GM18517 (cell line): ENCODE data around the gene DIS3L.
"Not testable (repeated sequence)": the region's sequence is repeated elsewhere in the genome, so short reads cannot be mapped to it uniquely, and the experiment has no call there.

Experiments used
- ATAC-seq: cut with Tn5 transposase; IDR thresholded peaks from one replicate; pipeline ENCODE4 v1.9.1; 2021; ENCODE audit warnings: mild to moderate bottlenecking, moderate library complexity; ENCODE audit not compliant: unreplicated experiment

Gene DIS3L

GRCh38 chr15:66293419-66294156 lies at the start of gene DIS3L:
DIS3L (plus strand) TSS chr15:66293568; CDS start chr15:66293597, 29 bp downstream.
- peak; percentile 67 for ATAC-seq

DNA sequence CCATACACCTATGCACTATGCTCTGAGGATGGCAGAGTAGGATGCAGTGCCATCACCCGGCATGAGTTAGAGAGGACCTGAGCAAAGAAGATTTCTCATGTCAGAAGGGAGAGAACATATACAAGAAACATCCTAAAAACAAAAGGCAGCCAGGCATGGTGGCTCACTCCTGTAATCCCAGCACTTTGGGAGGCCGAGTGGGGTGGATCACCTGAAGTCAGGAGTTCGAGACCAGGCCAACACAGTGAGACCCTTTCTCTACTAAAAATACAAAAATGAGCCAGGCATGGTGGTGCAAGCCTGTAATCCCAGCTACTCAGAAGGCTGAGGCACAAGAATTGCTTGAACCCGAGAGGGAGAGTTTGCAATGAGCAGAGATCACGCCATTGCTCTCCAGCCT lies 47.5 kb upstream of the DIS3L start:
- ATAC-seq: not testable (repeated sequence)

DNA sequence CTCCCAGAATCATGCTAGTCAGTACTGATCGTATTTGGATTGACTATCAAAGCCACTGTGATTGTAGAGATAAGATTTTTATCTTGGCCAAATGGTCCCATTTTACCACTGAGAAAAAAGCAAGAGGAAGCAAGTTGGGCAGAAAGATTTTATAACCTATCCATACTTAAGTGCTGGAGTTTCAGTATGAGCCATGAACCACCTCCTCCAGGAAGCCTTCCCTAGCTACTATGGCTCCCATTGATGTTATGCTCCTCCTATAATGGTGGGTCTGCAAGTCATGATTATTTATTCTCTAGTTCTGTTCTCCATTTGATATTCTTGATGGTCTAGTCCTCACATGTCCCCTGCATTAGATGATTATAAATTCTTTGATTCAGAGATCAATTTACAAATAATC lies 46.4 kb upstream of the DIS3L start:
- ATAC-seq: no peak

DNA sequence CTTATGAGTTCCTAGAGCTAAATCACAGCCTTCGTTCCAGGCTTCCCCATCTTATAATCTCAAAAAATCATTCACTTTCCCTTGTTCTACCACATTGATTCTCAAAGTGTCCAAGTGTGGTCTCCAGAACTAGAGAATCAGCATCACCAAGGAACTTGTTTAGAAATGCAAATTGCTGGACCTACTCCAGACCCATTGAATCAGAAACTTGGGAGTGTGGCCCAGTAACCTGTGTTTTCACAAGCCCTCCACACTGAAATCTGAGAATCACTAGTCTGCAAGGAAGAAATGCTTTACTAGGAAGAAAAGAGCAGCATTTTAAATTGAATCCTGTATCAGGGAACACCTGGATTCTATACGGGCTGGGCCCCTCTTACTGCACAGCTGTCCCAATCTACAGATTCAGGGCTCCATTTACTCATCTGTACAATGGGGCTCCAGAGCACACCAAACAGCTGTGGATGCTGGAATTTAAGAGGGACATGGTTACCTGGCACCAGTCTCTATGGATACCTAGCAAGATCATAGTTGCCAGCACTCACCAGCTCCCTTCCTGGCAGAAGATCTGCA lies 43.7 kb upstream of the DIS3L start:
- no peak for ATAC-seq

DNA sequence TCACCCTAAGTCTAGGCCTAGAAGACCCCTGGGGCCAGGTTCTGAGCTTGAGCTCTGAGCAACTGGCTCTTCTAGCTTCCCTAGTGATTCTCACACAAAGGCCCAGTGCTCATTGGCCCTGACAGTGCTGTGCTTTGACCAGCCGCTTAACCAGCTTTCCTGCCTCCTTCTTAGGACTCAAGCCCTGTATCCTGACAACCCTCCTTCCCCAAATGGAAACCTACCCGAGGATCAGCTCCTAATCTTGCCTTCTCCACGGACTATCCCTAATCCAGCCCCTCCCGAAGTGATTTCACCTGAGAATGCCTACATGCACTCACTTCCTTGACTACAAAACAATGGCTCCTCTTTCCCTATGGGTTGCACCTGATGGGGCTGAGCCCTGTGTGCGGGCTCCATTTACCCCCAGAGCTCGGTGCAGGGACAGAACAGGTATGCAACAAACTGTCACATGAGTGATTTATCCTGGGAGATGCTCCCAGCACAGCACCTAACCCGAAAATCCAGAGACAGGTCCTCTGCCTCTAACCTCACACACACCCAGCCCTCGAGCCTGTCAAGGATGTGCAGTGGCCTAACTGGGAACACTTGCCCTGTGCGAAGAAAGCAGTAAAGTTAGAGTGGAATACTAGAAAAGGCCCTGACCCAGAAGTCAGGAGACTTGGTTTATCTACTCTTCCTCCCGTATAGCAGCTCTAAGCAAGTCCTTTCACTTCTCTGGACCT lies 42.1 kb upstream of the DIS3L start:
- ATAC-seq: no peak

- no peak for ATAC-seq
These were observed 41.3 kb upstream of the DIS3L start for GRCh38 chr15:66251790-66252684.

DNA sequence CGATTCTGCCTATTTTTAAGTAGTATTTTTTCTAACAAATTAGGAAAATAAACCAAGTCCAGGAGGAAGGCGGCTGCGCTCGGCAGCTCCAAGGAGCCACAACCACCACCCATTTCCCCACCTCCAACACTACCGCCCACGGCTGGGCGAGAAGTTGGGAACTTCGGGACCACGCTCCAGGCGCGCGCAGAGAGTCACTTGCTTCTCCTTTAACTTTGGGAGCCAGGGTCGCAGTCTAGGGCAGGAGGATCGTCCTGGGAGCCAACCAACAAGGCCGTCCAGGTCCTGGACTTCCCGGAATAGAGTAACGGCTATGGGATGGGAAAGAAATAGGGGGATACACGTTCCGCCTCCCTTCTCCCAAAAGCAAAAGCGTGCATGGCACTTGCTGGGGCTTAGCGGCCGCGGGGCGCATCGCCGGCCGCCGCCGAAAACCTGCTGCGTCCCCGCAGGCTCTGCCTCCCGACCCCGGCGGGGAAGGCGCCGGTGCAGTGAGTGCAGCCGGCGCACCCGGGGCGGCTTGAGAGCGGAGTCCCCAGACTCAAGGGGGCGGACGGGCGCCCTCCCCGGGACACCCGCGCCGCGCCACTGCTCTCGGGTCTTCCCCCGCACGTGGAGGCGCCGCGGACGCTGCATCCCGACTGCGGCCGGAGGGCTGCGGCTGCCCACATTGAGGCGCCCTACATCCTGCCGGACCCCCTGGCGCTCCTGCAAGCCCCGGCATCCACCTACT lies 40.5 kb upstream of the DIS3L start:
- ATAC-seq: no peak

DNA sequence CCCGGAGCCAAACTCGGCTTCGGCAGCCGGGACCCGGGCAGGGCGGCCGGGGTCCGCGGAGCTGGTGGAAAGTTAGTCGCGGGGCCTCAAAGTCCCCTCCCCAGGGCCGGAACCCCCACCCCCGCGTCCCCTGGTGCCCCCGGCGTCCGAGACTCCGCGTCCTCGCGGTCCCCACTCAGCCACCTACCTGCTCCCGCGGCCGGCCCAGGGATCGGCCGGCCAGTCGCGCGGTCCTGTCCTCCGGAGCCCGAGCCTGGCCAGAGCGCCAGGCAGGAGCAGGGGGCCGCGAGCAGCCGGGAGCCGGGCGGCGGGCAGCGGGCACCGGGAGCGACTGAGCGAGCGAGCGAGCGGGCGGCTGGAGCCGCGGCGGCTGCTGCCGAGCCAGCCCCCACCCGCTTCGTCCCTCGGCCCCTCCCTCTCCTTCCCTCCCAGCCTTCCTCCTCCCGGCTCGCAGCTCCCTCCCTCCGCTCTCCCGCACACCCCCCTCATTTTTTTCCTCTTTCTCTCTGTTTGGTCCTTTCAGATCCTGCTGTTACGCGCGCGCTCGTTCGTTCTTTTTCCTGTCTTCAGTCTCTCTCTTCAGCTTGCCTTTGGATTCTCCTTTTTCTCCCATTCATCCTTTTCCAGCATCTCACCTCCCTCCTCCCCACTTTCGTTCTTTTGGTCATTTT lies 39.8 kb upstream of the DIS3L start, which contains the start of gene MEGF11:
MEGF11 (minus strand) TSS at position 333 of the 671 bp plus-strand sequence. CDS start 125,347 bp downstream, outside the sequence.
- ATAC-seq: no peak

DNA sequence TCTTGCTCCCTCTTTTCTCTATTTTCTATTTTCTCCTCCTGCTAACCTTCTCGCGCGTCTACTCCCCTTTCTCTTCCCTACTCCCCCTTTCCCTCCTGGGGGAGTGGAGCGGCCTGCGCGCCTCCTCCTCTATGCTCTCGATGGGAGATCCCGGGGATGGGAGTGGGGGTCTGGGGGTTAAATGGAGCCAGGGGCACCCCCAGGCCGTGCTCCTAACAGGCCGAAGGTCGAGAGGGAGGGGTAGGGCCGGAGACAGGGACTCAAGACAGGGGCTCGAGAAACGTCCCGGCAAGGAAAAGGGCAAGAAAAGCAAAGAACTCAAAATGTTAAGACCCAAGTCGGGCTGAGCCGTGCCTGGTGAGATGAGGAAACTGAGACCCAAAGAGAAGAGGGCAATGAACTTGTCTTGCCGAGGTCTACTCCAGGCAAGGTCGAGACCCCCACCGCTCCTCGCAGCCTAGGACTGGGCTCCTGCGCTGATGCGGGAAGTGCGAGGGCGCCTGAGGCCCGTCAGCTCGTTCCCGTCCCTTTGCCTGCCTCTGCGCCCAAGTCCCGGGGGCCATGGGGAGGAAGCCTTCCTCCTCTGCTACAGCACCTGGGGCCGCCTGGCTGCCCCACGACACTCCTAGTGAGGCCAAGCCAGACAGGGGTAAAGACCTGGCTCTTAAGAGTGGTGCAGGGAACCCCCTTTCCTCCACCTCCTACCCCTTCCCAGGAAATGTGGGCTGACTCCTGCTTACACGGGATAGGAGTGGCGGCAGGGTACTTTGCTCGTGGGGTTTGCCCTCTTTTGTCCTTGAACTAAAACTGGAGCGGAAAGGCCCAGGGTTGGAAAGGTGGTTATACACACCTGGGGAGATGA lies 39.0 kb upstream of the DIS3L start:
- ATAC-seq: no peak

DNA sequence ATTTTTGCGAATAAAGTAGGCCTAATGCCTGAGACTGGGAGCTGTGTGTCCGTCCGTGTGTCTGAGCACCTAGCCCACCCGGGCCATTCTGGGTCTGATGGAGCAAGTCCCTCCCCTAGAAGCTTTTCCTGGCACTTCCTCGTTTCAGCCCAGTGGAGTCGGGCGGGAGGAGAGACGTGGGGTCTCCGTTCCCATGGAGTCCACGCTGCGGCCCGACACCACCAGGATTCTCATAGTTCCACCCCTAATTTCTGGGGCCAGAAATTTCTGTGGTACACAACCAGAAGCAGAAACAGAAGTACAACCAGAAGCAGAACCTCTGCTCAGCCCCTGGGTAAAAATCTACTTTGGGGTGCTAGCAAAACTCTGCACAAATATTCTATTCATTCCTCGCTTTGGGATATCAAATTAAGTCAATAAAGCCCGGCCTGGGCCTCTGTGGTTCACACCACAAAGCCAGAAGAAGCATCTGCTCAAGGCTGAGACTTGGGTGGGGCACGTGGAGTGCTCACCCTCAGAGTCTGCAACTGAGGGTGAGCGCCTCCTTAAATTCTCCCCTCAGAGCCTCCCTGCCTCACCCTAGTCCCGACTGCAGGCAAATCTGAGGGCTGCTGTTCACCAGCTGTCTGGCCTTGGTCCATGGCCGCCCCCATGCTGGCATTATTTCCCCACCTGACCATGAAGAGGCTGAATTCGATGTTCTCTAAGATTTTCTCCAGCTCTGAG lies 38.3 kb upstream of the DIS3L start:
- ATAC-seq: no peak

GRCh38 chr15:66256692-66257091 lies 36.7 kb upstream of the DIS3L start:
- ATAC-seq: no peak

DNA sequence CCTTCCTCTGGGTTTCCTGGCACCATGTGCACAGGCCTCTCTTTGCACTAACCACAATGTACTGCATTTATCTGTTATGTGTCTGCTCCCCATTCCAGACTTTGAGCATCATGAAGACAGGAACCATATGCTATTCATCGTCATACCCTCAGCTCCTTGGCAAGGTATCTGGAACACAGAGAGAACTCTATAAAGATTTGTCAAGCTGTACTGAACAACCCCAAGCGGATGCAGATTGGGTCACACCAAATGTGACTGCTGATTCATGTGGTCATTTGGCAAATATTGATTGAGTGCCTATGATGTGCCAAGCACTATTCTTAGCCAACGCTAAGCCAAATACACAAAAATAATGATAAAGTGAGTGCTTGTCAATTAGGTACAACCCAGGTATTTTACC lies 32.3 kb upstream of the DIS3L start:
- no peak for ATAC-seq

DNA sequence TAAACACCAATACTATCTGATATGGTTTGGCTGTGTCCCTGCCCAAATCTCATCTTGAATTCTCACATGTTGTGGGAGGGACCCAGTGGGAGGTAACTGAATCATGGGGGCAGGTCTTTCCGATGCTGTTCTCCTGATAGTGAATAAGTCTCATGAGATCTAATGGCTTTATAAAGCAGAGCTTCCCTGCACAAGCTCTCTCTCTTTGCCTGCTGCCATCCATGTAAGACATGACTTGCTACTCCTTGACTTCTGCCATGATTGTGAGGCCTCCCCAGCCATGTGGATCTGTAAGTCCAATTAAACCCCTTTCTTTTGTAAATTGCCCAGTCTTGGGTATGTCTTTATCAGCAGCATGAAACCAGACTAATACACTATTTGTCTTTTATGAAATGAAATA lies 30.5 kb upstream of the DIS3L start:
- ATAC-seq: not testable (repeated sequence)

GRCh38 chr15:66264859-66265513 lies 28.4 kb upstream of the DIS3L start:
- ATAC-seq: no peak

GRCh38 chr15:66269326-66270090 lies 23.9 kb upstream of the DIS3L start:
- no peak for ATAC-seq

DNA sequence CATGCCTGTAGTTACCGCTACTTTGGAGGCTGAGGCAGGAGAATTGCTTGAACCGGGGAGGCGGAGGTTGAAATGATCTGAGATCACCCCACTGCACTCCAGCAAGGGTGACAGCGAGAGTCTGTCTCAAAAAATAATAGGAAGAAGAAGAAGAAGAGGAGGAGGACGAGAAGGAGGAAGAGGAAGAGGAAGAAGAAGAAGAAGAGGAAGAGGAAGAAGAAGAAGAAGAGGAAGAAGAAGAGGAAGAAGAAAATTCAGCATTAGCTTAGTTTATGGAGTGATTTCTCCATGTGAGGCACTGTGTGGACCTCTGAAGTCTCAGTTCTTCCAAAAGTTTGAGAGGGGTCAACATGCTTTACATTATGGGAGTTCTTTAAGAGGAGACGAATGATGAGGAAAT lies 22.4 kb upstream of the DIS3L start:
- ATAC-seq: no peak

DNA sequence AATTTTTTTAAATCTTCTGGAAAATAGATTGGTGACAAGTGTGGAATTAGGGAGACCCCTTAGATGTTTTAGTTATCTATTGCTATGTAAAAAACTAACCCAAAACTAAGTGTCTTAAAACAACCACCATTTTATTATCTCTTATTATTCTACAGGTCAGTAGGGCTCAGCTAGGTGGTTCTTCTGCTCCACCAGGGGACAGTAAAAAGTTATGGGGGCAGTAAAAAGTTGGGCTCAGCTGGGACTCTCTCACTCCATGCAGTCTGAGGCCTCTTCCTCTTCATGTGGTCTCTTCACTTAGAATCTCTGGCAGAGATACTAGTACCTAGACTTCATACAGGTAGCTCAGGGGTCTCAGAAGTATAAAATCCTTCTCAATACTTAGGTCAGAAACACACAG lies 18.0 kb upstream of the DIS3L start:
- ATAC-seq: no peak
